HL-60 (cell line): ENCODE results near the gene APCDD1.
"Not testable (repeated sequence)": the region's sequence is repeated elsewhere in the genome, so short reads cannot be mapped to it uniquely, and the experiment has no call there.

Source experiments
- DNase-seq, 2 experiments: peaks; one replicate each; pipeline ENCODE4 v3.0.0-alpha.2; 2010 to 2020; ENCODE audit warnings: low read depth in 1 of 2, low spot score in 1 of 2
- H3K27ac ChIP-seq: fragments of 250-450 bp; sonication (Bioruptor Pico); replicated peaks from 2 replicates; pipeline ENCODE4 v1.5.1; 2020; ENCODE audit warnings: mild to moderate bottlenecking, moderate library complexity
- H3K27me3 ChIP-seq: fragments of 250-450 bp; sonication (Bioruptor Pico); 2 replicates; pipeline ENCODE4 v1.5.1; 2021; ENCODE audit warnings: mild to moderate bottlenecking, moderate library complexity; ENCODE audit not compliant: insufficient read depth, poor library complexity, severe bottlenecking
- H3K4me3 ChIP-seq: replicated peaks from 2 replicates; pipeline ENCODE4 v1.5.1; 2011; ENCODE audit warnings: mild to moderate bottlenecking, control low read depth, low read length; ENCODE audit not compliant: insufficient read depth
- CTCF ChIP-seq: IDR thresholded peaks from one replicate; pipeline ENCODE4 v1.5.1; 2011; ENCODE audit warnings: low read length, control low read depth, inconsistent platforms; ENCODE audit not compliant: insufficient read depth
- GABPA ChIP-seq: IDR thresholded peaks from 2 replicates; pipeline ENCODE4 v1.6.1; 2012; ENCODE audit warnings: low read depth
- POLR2AphosphoS5 ChIP-seq: IDR thresholded peaks from 2 replicates; pipeline ENCODE4 v1.6.1; 2012; ENCODE audit warnings: low read depth
- SPI1 ChIP-seq: IDR thresholded peaks from 2 replicates; pipeline ENCODE4 v1.6.1; 2012; ENCODE audit warnings: low read depth, mild to moderate bottlenecking, borderline replicate concordance
- TF ChIP-seq, protein P1 (sequence below): IDR thresholded peaks from 2 replicates; pipeline ENCODE4 v1.6.1; 2012; ENCODE audit warnings: low read depth; ENCODE audit not compliant: insufficient replicate concordance

Gene APCDD1

GRCh38 chr18:10533111-10533510 lies 78.7 kb downstream of the APCDD1 start:
- Histone ChIP-seq H3K4me3 (no peak overlapping the region), H3K27me3 (no peaks in the 10 kb centered on the region), H3K27ac (no peak overlapping the region)
- no peak for TF ChIP-seq CTCF
- TF ChIP-seq POLR2AphosphoS5: no peak
- TF ChIP-seq, protein P1, sequence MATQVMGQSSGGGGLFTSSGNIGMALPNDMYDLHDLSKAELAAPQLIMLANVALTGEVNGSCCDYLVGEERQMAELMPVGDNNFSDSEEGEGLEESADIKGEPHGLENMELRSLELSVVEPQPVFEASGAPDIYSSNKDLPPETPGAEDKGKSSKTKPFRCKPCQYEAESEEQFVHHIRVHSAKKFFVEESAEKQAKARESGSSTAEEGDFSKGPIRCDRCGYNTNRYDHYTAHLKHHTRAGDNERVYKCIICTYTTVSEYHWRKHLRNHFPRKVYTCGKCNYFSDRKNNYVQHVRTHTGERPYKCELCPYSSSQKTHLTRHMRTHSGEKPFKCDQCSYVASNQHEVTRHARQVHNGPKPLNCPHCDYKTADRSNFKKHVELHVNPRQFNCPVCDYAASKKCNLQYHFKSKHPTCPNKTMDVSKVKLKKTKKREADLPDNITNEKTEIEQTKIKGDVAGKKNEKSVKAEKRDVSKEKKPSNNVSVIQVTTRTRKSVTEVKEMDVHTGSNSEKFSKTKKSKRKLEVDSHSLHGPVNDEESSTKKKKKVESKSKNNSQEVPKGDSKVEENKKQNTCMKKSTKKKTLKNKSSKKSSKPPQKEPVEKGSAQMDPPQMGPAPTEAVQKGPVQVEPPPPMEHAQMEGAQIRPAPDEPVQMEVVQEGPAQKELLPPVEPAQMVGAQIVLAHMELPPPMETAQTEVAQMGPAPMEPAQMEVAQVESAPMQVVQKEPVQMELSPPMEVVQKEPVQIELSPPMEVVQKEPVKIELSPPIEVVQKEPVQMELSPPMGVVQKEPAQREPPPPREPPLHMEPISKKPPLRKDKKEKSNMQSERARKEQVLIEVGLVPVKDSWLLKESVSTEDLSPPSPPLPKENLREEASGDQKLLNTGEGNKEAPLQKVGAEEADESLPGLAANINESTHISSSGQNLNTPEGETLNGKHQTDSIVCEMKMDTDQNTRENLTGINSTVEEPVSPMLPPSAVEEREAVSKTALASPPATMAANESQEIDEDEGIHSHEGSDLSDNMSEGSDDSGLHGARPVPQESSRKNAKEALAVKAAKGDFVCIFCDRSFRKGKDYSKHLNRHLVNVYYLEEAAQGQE: no peak
- no peak for TF ChIP-seq SPI1
- no peak for TF ChIP-seq GABPA
- DNase-seq: no peak

GRCh38 chr18:10536280-10536679 lies 81.8 kb downstream of the APCDD1 start:
- no peak for DNase-seq
- H3K27me3 ChIP-seq: no peaks in the 10 kb centered on the region
- no peak overlapping the region for H3K4me3 ChIP-seq
- no peak overlapping the region for H3K27ac ChIP-seq
- TF ChIP-seq CTCF (no peak), SPI1 (no peak), POLR2AphosphoS5 (no peak), GABPA (no peak)
- TF ChIP-seq, protein P1: no peak

DNA sequence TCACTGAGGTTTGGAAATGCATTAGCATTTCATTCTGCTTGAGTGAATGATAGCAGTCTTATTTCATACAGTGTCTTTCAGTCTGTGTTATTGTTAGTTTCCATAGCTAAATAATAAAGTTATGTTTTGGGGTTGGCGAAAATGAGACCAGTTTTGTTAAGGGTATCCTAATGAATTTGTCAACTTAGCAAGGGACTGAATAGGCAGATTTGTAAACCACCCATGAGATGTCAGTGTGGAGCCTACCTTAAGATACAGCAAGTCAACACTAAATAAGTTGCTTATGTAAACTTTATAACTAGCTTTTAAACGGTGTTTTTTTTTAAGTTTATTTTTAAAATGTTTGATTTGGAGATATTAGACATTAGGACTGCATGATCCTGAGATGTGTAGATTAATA lies 83.3 kb downstream of the APCDD1 start:
- no peaks in the 10 kb centered on the region for H3K27me3 ChIP-seq
- TF ChIP-seq CTCF (no peak), SPI1 (no peak), POLR2AphosphoS5 (no peak), GABPA (no peak)
- TF ChIP-seq, protein P1: no peak
- no peak overlapping the region for H3K27ac ChIP-seq
- H3K4me3 ChIP-seq: no peak overlapping the region
- no peak for DNase-seq

GRCh38 chr18:10539124-10539523 lies 84.7 kb downstream of the APCDD1 start:
- not testable (repeated sequence) for DNase-seq

More at GRCh38 chr18:10539124-10539523, 84.7 kb downstream of the APCDD1 start:
- not testable (repeated sequence) for H3K27me3 ChIP-seq, H3K4me3 ChIP-seq, H3K27ac ChIP-seq
